Glutamatergic neuron (in vitro differentiated cells): ENCODE measurements around the gene IGBP1. TPM values are rescaled to one million over a fixed set of nuclear protein-coding genes. Genes with fewer than 3 reads are reported as not detected.
A peak's percentile ranks its signal among the peaks of the same experiment; 100 is the strongest.
"Not testable (repeated sequence)": the region's sequence is repeated elsewhere in the genome, so short reads cannot be mapped to it uniquely, and the experiment has no call there.

Source experiments
- DNase-seq: peaks from one replicate; pipeline ENCODE4 v3.0.0; 2022
- H3K27ac Mint-ChIP-seq: one replicate; pipeline ENCODE4 v1.8.0; 2020; ENCODE audit warnings: mild to moderate bottlenecking, mixed read lengths, inconsistent platforms; ENCODE audit not compliant: unreplicated experiment
- H3K27me3 Mint-ChIP-seq: one replicate; pipeline ENCODE4 v1.8.0; 2020; ENCODE audit warnings: mild to moderate bottlenecking, moderate library complexity, mixed read lengths, inconsistent platforms; ENCODE audit not compliant: unreplicated experiment
- H3K36me3 Mint-ChIP-seq: one replicate; pipeline ENCODE4 v1.8.0; 2020; ENCODE audit warnings: mild to moderate bottlenecking, mixed read lengths, inconsistent platforms; ENCODE audit not compliant: unreplicated experiment
- H3K4me1 Mint-ChIP-seq: one replicate; pipeline ENCODE4 v1.8.0; 2020; ENCODE audit warnings: mild to moderate bottlenecking, low read depth, mixed read lengths, inconsistent platforms; ENCODE audit not compliant: unreplicated experiment
- H3K4me3 Mint-ChIP-seq: one replicate; pipeline ENCODE4 v1.8.0; 2020; ENCODE audit warnings: mild to moderate bottlenecking, mixed read lengths, inconsistent platforms; ENCODE audit not compliant: unreplicated experiment
- H3K9me3 Mint-ChIP-seq: one replicate; pipeline ENCODE4 v1.8.0; 2020; ENCODE audit warnings: mild to moderate bottlenecking, moderate library complexity, mixed read lengths, inconsistent platforms; ENCODE audit not compliant: unreplicated experiment
- total RNA-seq: library from RNA; stranded (reverse); fragmentation: NEBNext Ultra II Directional; extraction: Animal tissue kit (Norgen Biotek cat#: 25700); gene quantifications from one replicate; pipeline ENCODE4 v1.2.1, GENCODE V29; 2021; ENCODE audit not compliant: unreplicated experiment
- TF ChIP-seq, protein P1 (sequence below): fragments of 200-600 bp; sonication (generic); IDR thresholded peaks from one replicate; pipeline ENCODE4 v1.5.0; 2021; ENCODE audit not compliant: partially characterized antibody, unreplicated experiment

IGBP1 gene
- total RNA-seq, 1 donor from 2014 or later = 44.0 TPM

GRCh38 chrX:70183091-70183490 is 49.8 kb downstream of the IGBP1 start:
- peaks cover 3% of the 10 kb centered on the region for H3K9me3 Mint-ChIP-seq
- TF ChIP-seq, protein P1, sequence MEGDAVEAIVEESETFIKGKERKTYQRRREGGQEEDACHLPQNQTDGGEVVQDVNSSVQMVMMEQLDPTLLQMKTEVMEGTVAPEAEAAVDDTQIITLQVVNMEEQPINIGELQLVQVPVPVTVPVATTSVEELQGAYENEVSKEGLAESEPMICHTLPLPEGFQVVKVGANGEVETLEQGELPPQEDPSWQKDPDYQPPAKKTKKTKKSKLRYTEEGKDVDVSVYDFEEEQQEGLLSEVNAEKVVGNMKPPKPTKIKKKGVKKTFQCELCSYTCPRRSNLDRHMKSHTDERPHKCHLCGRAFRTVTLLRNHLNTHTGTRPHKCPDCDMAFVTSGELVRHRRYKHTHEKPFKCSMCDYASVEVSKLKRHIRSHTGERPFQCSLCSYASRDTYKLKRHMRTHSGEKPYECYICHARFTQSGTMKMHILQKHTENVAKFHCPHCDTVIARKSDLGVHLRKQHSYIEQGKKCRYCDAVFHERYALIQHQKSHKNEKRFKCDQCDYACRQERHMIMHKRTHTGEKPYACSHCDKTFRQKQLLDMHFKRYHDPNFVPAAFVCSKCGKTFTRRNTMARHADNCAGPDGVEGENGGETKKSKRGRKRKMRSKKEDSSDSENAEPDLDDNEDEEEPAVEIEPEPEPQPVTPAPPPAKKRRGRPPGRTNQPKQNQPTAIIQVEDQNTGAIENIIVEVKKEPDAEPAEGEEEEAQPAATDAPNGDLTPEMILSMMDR = no peak
- no peaks in the 10 kb centered on the region for H3K4me1 Mint-ChIP-seq
- no peak overlapping the region for H3K4me3 Mint-ChIP-seq
- H3K27ac Mint-ChIP-seq = no peak overlapping the region
- no peaks in the 10 kb centered on the region for H3K27me3 Mint-ChIP-seq
- H3K36me3 Mint-ChIP-seq = peaks cover 6% of the 10 kb centered on the region
- DNase-seq = no peak

- no peaks in the 10 kb centered on the region for H3K4me1 Mint-ChIP-seq
- TF ChIP-seq, protein P1 = no peak
- H3K9me3 Mint-ChIP-seq = peaks cover 2% of the 10 kb centered on the region
- no peak for DNase-seq
- no peak overlapping the region for H3K27ac Mint-ChIP-seq
- H3K36me3 Mint-ChIP-seq = no peaks in the 10 kb centered on the region
- no peak overlapping the region for H3K4me3 Mint-ChIP-seq
- peaks cover 1% of the 10 kb centered on the region for H3K27me3 Mint-ChIP-seq
These were observed 57.0 kb downstream of the IGBP1 start for GRCh38 chrX:70190225-70190624.

- no peaks in the 10 kb centered on the region for H3K36me3 Mint-ChIP-seq
- TF ChIP-seq, protein P1 = peak; percentile 78
- no peak overlapping the region for H3K27ac Mint-ChIP-seq
- no peaks in the 10 kb centered on the region for H3K27me3 Mint-ChIP-seq
- H3K4me1 Mint-ChIP-seq = no peaks in the 10 kb centered on the region
- H3K9me3 Mint-ChIP-seq = no peaks in the 10 kb centered on the region
- H3K4me3 Mint-ChIP-seq = no peak overlapping the region
- DNase-seq = peak; percentile 54
These were observed 63.9 kb downstream of the IGBP1 start for GRCh38 chrX:70196961-70197720.

DNA sequence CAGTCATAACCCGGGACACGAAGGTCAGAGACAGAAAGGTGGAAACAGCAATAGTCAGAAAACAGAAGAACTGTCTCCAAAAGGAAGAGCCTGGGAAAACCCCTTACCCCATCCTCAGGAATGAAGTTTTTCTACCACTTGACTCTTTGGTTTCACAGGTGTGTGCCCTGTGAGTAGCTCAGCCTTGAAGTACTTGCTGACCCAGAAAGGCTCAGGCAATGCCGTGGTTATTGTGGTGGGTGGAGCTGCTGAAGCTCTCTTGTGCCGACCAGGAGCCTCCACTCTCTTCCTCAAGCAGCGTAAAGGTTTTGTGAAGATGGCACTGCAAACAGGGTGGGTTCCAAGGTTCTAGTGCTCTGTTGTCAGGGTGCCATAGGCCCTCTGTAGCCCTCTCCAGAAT is 68.5 kb downstream of the IGBP1 start:
- H3K27me3 Mint-ChIP-seq = peaks cover 3% of the 10 kb centered on the region
- H3K36me3 Mint-ChIP-seq = no peaks in the 10 kb centered on the region
- no peak overlapping the region for H3K4me3 Mint-ChIP-seq
- H3K27ac Mint-ChIP-seq = no peak overlapping the region
- no peak for DNase-seq
- no peaks in the 10 kb centered on the region for H3K9me3 Mint-ChIP-seq
- TF ChIP-seq, protein P1 = no peak
- no peaks in the 10 kb centered on the region for H3K4me1 Mint-ChIP-seq

GRCh38 chrX:70208479-70208878 is 75.2 kb downstream of the IGBP1 start:
- Mint-ChIP-seq H3K36me3 (no peaks in the 10 kb centered on the region), H3K27ac (no peak overlapping the region), H3K4me1 (no peaks in the 10 kb centered on the region), H3K4me3 (no peak overlapping the region), H3K27me3 (peaks cover 2% of the 10 kb centered on the region), H3K9me3 (no peaks in the 10 kb centered on the region)
- TF ChIP-seq, protein P1 = no peak
- DNase-seq = no peak

DNA sequence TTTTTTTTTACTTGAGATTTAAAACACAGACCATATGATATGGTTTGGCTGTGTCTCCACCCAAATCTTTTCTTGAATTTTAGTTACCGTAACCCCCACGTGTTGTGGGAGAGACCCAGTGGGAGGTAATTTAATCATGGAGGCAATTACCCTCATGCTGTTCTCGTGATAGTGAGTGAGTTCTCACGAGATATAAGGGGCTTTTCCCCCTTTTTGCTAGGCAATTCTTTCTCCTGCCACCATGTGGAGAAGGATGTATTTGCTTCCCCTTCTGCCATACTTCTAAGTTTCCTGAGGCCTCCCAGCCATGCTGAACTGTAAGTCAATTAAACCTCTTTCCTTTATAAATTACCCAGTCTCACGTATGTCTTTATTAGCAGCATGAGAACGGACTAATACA is 76.3 kb downstream of the IGBP1 start:
- H3K4me1 Mint-ChIP-seq, H3K27me3 Mint-ChIP-seq, DNase-seq, H3K4me3 Mint-ChIP-seq, H3K36me3 Mint-ChIP-seq, H3K27ac Mint-ChIP-seq, H3K9me3 Mint-ChIP-seq: not testable (repeated sequence)
